ENCODE measurements around the gene ARID3B.
A peak's percentile ranks its signal among the peaks of the same experiment; 100 is the strongest.

Gene ARID3B

GRCh38 chr15:74615508-74616365 is 74.7 kb downstream of the ARID3B start, which contains the start of gene CLK3:
CLK3 (plus strand) TSS chr15:74615836; CDS start chr15:74619197, 3,361 bp downstream.
- FAIRE-seq (peak; percentile 91), DNase-seq (ENCODE audit: insufficient read length, low spot score) (peak; percentile 100)
- TF ChIP-seq POLR2A (IDR thresholded peaks at IDR 0.05; ENCODE audit: low read depth, low read length) (peak; percentile 59; the same call in 1 of the 2 replicates), POLR2AphosphoS5 (IDR thresholded peaks at IDR 0.05; ENCODE audit: low read depth, low read length) (peak; percentile 58; the same call in 1 of the 2 replicates), SPI1 (IDR thresholded peaks at IDR 0.05; ENCODE audit: low read depth, low read length) (0 out of 2 replicates have a peak, but pooled peaks have one; percentile 25), PAX5 (IDR thresholded peaks at IDR 0.05; ENCODE audit: insufficient read depth, low read length, severe bottlenecking) (peak; percentile 80), TAF1 (IDR thresholded peaks at IDR 0.05; ENCODE audit: low read depth, low read length) (peak; percentile 75), POU2F2 (IDR thresholded peaks at IDR 0.05; ENCODE audit: low read depth, low read length) (no peak)

- TF ChIP-seq POU2F2 (IDR thresholded peaks at IDR 0.05; ENCODE audit: low read depth, low read length) = no peak
- no peak for TF ChIP-seq POLR2A (IDR thresholded peaks at IDR 0.05; ENCODE audit: low read depth, low read length)
- TF ChIP-seq SPI1 (IDR thresholded peaks at IDR 0.05; ENCODE audit: low read depth, low read length) = no peak
- no peak for TF ChIP-seq POLR2AphosphoS5 (IDR thresholded peaks at IDR 0.05; ENCODE audit: low read depth, low read length)
- DNase-seq (ENCODE audit: insufficient read length, low spot score) = peak; percentile 50
- FAIRE-seq = no peak
These were observed 75.4 kb downstream of the ARID3B start for GRCh38 chr15:74616366-74616939.

GRCh38 chr15:74616996-74617395 is 76.0 kb downstream of the ARID3B start:
- DNase-seq (ENCODE audit: insufficient read length, low spot score) (no peak), FAIRE-seq (no peak)
- TF ChIP-seq POLR2A (IDR thresholded peaks at IDR 0.05; ENCODE audit: low read depth, low read length) = no peak
- TF ChIP-seq POU2F2 (IDR thresholded peaks at IDR 0.05; ENCODE audit: low read depth, low read length) = no peak
- TF ChIP-seq PAX5 (IDR thresholded peaks at IDR 0.05; ENCODE audit: insufficient read depth, low read length, severe bottlenecking) = no peak
- TF ChIP-seq POLR2AphosphoS5 (IDR thresholded peaks at IDR 0.05; ENCODE audit: low read depth, low read length) = no peak
- TF ChIP-seq SPI1 (IDR thresholded peaks at IDR 0.05; ENCODE audit: low read depth, low read length) = no peak
- TF ChIP-seq TAF1 (IDR thresholded peaks at IDR 0.05; ENCODE audit: low read depth, low read length) = no peak

GRCh38 chr15:74618841-74619596 is 78.0 kb downstream of the ARID3B start:
- FAIRE-seq (no peak), DNase-seq (ENCODE audit: insufficient read length, low spot score) (no peak)
- no peak for TF ChIP-seq PAX5 (IDR thresholded peaks at IDR 0.05; ENCODE audit: insufficient read depth, low read length, severe bottlenecking)
- no peak for TF ChIP-seq POLR2A (IDR thresholded peaks at IDR 0.05; ENCODE audit: low read depth, low read length)
- TF ChIP-seq SPI1 (IDR thresholded peaks at IDR 0.05; ENCODE audit: low read depth, low read length) = no peak
- no peak for TF ChIP-seq TAF1 (IDR thresholded peaks at IDR 0.05; ENCODE audit: low read depth, low read length)
- TF ChIP-seq POU2F2 (IDR thresholded peaks at IDR 0.05; ENCODE audit: low read depth, low read length) = no peak
- no peak for TF ChIP-seq POLR2AphosphoS5 (IDR thresholded peaks at IDR 0.05; ENCODE audit: low read depth, low read length)

GRCh38 chr15:74619916-74620635 is 79.1 kb downstream of the ARID3B start:
- TF ChIP-seq POLR2A (IDR thresholded peaks at IDR 0.05; ENCODE audit: low read depth, low read length) (no peak), PAX5 (IDR thresholded peaks at IDR 0.05; ENCODE audit: insufficient read depth, low read length, severe bottlenecking) (no peak)
- FAIRE-seq (no peak), DNase-seq (ENCODE audit: insufficient read length, low spot score) (no peak)

- DNase-seq (ENCODE audit: insufficient read length, low spot score) (peak; percentile 87), FAIRE-seq (peak; percentile 93)
- TF ChIP-seq TAF1 (IDR thresholded peaks at IDR 0.05; ENCODE audit: low read depth, low read length) (no peak), SPI1 (IDR thresholded peaks at IDR 0.05; ENCODE audit: low read depth, low read length) (no peak), POU2F2 (IDR thresholded peaks at IDR 0.05; ENCODE audit: low read depth, low read length) (0 out of 2 replicates have a peak, but pooled peaks have one; percentile 56), PAX5 (IDR thresholded peaks at IDR 0.05; ENCODE audit: insufficient read depth, low read length, severe bottlenecking) (no peak), POLR2A (IDR thresholded peaks at IDR 0.05; ENCODE audit: low read depth, low read length) (no peak)
These were observed 79.9 kb downstream of the ARID3B start for GRCh38 chr15:74620636-74621545.

- no peak for TF ChIP-seq POU2F2 (IDR thresholded peaks at IDR 0.05; ENCODE audit: low read depth, low read length)
- no peak for TF ChIP-seq PAX5 (IDR thresholded peaks at IDR 0.05; ENCODE audit: insufficient read depth, low read length, severe bottlenecking)
- TF ChIP-seq SPI1 (IDR thresholded peaks at IDR 0.05; ENCODE audit: low read depth, low read length) = no peak
- TF ChIP-seq POLR2A (IDR thresholded peaks at IDR 0.05; ENCODE audit: low read depth, low read length) = no peak
- no peak for TF ChIP-seq POLR2AphosphoS5 (IDR thresholded peaks at IDR 0.05; ENCODE audit: low read depth, low read length)
- TF ChIP-seq TAF1 (IDR thresholded peaks at IDR 0.05; ENCODE audit: low read depth, low read length) = no peak
- DNase-seq (ENCODE audit: insufficient read length, low spot score) (no peak), FAIRE-seq (no peak)
These were observed 80.5 kb downstream of the ARID3B start for GRCh38 chr15:74621546-74621920.

- no peak for TF ChIP-seq TAF1 (IDR thresholded peaks at IDR 0.05; ENCODE audit: low read depth, low read length)
- no peak for TF ChIP-seq SPI1 (IDR thresholded peaks at IDR 0.05; ENCODE audit: low read depth, low read length)
- TF ChIP-seq POU2F2 (IDR thresholded peaks at IDR 0.05; ENCODE audit: low read depth, low read length) = no peak
- TF ChIP-seq PAX5 (IDR thresholded peaks at IDR 0.05; ENCODE audit: insufficient read depth, low read length, severe bottlenecking) = no peak
- no peak for TF ChIP-seq POLR2A (IDR thresholded peaks at IDR 0.05; ENCODE audit: low read depth, low read length)
- TF ChIP-seq POLR2AphosphoS5 (IDR thresholded peaks at IDR 0.05; ENCODE audit: low read depth, low read length) = no peak
- DNase-seq (ENCODE audit: insufficient read length, low spot score) = no peak
- FAIRE-seq = no peak
These were observed 80.9 kb downstream of the ARID3B start for GRCh38 chr15:74621936-74622335.

All from GM12891 (cell line).